SK-N-SH treated with all-trans-retinoic acid at 6 μM for 48 hours (cell line): ENCODE data around the gene SLC25A2.
"Not testable (repeated sequence)": the region's sequence is repeated elsewhere in the genome, so short reads cannot be mapped to it uniquely, and the experiment has no call there.

Experiments used
- ATAC-seq: fragments of 200-7000 bp; cut with Tn5 transposase; 3 replicates; pipeline ENCODE4 v1.9.1; 2020; ENCODE audit warnings: mild to moderate bottlenecking, moderate library complexity
- ARNTL ChIP-seq: fragments of 450-650 bp; formaldehyde crosslinking; IDR thresholded peaks from 2 replicates; pipeline ENCODE4 v1.5.0; 2020; ENCODE audit warnings: low read depth, mild to moderate bottlenecking, moderate library complexity, borderline replicate concordance
- BACH2 ChIP-seq: fragments of 250-450 bp; sonication (Bioruptor Pico); IDR thresholded peaks from 2 replicates; pipeline ENCODE4 v1.9.0; 2021; ENCODE audit warnings: mild to moderate bottlenecking, borderline replicate concordance
- CSDC2 ChIP-seq: fragments of 250-450 bp; sonication (Bioruptor Pico); IDR thresholded peaks from 2 replicates; pipeline ENCODE4 v1.5.0; 2020; ENCODE audit warnings: mild to moderate bottlenecking, moderate library complexity
- ESRRG ChIP-seq: fragments of 250-450 bp; sonication (Bioruptor Pico); IDR thresholded peaks from 2 replicates; pipeline ENCODE4 v1.6.1; 2021; ENCODE audit warnings: mild to moderate bottlenecking
- GLIS3 ChIP-seq: fragments of 250-450 bp; sonication (Bioruptor Pico); IDR thresholded peaks from 2 replicates; pipeline ENCODE4 v1.5.0; 2020; ENCODE audit warnings: mild to moderate bottlenecking, moderate library complexity
- ISL1 ChIP-seq: fragments of 250-450 bp; sonication (Bioruptor Pico); IDR thresholded peaks from 2 replicates; pipeline ENCODE4 v2.1.2; 2022; ENCODE audit warnings: mild to moderate bottlenecking, moderate library complexity
- OSR1 ChIP-seq: fragments of 250-450 bp; sonication (Bioruptor Pico); IDR thresholded peaks from 2 replicates; pipeline ENCODE4 v1.8.0; 2022; ENCODE audit warnings: moderate library complexity, mild to moderate bottlenecking, inconsistent platforms
- PPARA ChIP-seq: fragments of 250-450 bp; sonication (Bioruptor Pico); IDR thresholded peaks from 2 replicates; pipeline ENCODE4 v1.5.0; 2020; ENCODE audit warnings: mild to moderate bottlenecking, borderline replicate concordance
- RARB ChIP-seq: fragments of 250-450 bp; sonication (Bioruptor Pico); IDR thresholded peaks from 2 replicates; pipeline ENCODE4 v1.8.0; 2021; ENCODE audit warnings: mild to moderate bottlenecking, moderate library complexity
- SNAI2 ChIP-seq: fragments of 250-450 bp; sonication (Bioruptor Pico); IDR thresholded peaks from 2 replicates; pipeline ENCODE4 v1.5.0; 2020; ENCODE audit warnings: mild to moderate bottlenecking, moderate library complexity
- TCF4 ChIP-seq: fragments of 250-450 bp; sonication (Bioruptor Pico); IDR thresholded peaks from 2 replicates; pipeline ENCODE4 v1.8.0; 2021; ENCODE audit warnings: mild to moderate bottlenecking, moderate library complexity, borderline replicate concordance
- TOX ChIP-seq: fragments of 250-450 bp; sonication (Bioruptor Pico); IDR thresholded peaks from 2 replicates; pipeline ENCODE4 v1.8.0; 2021; ENCODE audit warnings: mild to moderate bottlenecking, moderate library complexity, borderline replicate concordance
- ZC3H10 ChIP-seq: fragments of 250-450 bp; sonication (Bioruptor Pico); IDR thresholded peaks from 2 replicates; pipeline ENCODE4 v1.5.1; 2021; ENCODE audit warnings: mild to moderate bottlenecking, moderate library complexity
- ZFP3 ChIP-seq: fragments of 250-450 bp; sonication (Bioruptor Pico); IDR thresholded peaks from 2 replicates; pipeline ENCODE4 v1.5.0; 2020; ENCODE audit warnings: mild to moderate bottlenecking, moderate library complexity
- ZFP30 ChIP-seq: fragments of 450-650 bp; formaldehyde crosslinking; IDR thresholded peaks from 2 replicates; pipeline ENCODE4 v1.5.0; 2022; ENCODE audit warnings: mild to moderate bottlenecking, moderate library complexity
- ZNF565 ChIP-seq: fragments of 450-650 bp; formaldehyde crosslinking; conservative IDR thresholded peaks from 2 replicates; pipeline ENCODE4 v1.5.0; 2020; ENCODE audit warnings: low read depth, mild to moderate bottlenecking, moderate library complexity
- ZNF70 ChIP-seq: fragments of 450-650 bp; formaldehyde crosslinking; IDR thresholded peaks from 2 replicates; pipeline ENCODE4 v1.5.0; 2020; ENCODE audit warnings: mild to moderate bottlenecking, moderate library complexity
- ZNF8 ChIP-seq: fragments of 450-650 bp; formaldehyde crosslinking; IDR thresholded peaks from 2 replicates; pipeline ENCODE4 v1.5.0; 2020; ENCODE audit warnings: mild to moderate bottlenecking, moderate library complexity
- TF ChIP-seq, protein P1 (sequence below): fragments of 250-450 bp; sonication (Bioruptor Pico); IDR thresholded peaks from 2 replicates; pipeline ENCODE4 v1.8.0; 2020; ENCODE audit warnings: mild to moderate bottlenecking, moderate library complexity, borderline replicate concordance
- TF ChIP-seq, protein P2 (sequence below): fragments of 250-450 bp; sonication (Bioruptor Pico); IDR thresholded peaks from 2 replicates; pipeline ENCODE4 v1.5.1; 2021; ENCODE audit warnings: mild to moderate bottlenecking, moderate library complexity
- TF ChIP-seq, protein P3 (sequence below): fragments of 250-450 bp; sonication (Bioruptor Pico); IDR thresholded peaks from 2 replicates; pipeline ENCODE4 v1.8.0; 2021; ENCODE audit warnings: low read depth, mild to moderate bottlenecking, moderate library complexity, borderline replicate concordance

The SLC25A2 gene

DNA sequence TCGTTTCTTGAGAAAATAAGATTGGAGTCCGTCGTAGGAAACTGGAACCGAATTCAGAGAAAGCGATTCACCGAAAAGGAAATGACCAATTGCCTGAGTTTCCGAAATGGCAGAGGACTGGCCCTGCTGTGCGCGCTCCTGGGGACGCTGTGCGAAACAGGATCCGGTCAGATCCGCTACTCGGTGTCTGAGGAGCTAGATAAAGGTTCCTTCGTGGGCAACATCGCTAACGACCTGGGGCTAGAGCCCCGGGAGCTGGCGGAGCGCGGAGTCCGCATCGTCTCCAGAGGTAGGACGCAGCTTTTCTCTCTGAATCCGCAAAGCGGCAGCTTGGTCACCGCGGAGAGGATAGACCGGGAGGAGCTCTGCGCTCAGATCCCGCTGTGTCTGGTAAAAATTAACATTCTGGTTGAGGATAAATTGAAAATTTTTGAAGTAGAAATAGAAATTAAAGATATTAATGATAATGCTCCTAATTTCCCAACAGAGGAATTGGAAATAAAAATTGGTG is 40.2 kb upstream of the SLC25A2 start:
- ATAC-seq: no peak
- TF ChIP-seq, protein P1, sequence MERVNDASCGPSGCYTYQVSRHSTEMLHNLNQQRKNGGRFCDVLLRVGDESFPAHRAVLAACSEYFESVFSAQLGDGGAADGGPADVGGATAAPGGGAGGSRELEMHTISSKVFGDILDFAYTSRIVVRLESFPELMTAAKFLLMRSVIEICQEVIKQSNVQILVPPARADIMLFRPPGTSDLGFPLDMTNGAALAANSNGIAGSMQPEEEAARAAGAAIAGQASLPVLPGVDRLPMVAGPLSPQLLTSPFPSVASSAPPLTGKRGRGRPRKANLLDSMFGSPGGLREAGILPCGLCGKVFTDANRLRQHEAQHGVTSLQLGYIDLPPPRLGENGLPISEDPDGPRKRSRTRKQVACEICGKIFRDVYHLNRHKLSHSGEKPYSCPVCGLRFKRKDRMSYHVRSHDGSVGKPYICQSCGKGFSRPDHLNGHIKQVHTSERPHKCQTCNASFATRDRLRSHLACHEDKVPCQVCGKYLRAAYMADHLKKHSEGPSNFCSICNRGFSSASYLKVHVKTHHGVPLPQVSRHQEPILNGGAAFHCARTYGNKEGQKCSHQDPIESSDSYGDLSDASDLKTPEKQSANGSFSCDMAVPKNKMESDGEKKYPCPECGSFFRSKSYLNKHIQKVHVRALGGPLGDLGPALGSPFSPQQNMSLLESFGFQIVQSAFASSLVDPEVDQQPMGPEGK (CRISPR knock-in tag): no peak
- TF ChIP-seq ZC3H10 (CRISPR knock-in tag): no peak
- no peak for TF ChIP-seq ZNF8 (CRISPR knock-in tag)
- no peak for TF ChIP-seq OSR1 (CRISPR knock-in tag)
- no peak for TF ChIP-seq BACH2
- no peak for TF ChIP-seq ARNTL (CRISPR knock-in tag)
- TF ChIP-seq ZNF565: no peak
- TF ChIP-seq, protein P2, sequence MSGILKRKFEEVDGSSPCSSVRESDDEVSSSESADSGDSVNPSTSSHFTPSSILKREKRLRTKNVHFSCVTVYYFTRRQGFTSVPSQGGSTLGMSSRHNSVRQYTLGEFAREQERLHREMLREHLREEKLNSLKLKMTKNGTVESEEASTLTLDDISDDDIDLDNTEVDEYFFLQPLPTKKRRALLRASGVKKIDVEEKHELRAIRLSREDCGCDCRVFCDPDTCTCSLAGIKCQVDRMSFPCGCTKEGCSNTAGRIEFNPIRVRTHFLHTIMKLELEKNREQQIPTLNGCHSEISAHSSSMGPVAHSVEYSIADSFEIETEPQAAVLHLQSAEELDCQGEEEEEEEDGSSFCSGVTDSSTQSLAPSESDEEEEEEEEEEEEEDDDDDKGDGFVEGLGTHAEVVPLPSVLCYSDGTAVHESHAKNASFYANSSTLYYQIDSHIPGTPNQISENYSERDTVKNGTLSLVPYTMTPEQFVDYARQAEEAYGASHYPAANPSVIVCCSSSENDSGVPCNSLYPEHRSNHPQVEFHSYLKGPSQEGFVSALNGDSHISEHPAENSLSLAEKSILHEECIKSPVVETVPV: no peak
- no peak for TF ChIP-seq CSDC2 (CRISPR knock-in tag)
- TF ChIP-seq SNAI2 (CRISPR knock-in tag): no peak
- TF ChIP-seq RARB (CRISPR knock-in tag): no peak
- no peak for TF ChIP-seq ZFP3 (CRISPR knock-in tag)
- no peak for TF ChIP-seq ZFP30

DNA sequence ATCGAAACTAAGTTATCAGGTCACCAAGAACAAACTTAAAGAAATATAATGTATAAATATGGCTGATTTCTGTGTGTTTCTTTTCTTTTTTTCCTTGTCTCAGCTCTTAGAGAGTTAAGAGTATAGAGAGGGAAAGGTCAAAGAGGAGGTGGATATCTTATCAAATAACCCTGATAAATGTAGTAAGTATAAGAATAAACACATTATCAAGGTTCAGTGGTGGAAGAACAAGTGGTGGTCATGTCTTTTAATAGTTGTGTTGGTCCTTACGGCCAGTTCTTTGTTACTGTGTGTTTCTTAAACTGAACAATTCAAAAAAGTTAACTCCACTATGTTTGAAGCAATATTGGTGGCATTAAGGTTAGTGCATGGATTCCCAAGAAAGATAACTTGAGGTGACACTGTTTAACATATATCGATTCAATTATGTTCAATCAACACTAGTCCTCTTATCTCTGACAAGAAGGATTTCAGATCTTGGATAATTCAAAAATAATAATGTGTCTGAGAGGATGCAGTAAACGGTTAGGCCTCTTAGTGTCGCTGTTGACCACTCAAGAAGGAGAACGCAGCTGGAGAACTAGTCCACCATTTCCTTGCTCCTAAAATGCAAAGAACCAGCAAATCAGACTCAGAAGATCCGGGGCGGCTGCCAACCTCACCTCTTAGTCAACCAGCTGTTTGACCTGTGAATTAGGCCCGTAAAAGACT is 39.5 kb upstream of the SLC25A2 start, which contains the start of gene PCDHGA3:
Gene PCDHGA3 (plus strand): TSS at position 588 of the 711 bp plus-strand sequence. CDS start 205 bp downstream, outside the sequence.
- no peak for ATAC-seq

DNA sequence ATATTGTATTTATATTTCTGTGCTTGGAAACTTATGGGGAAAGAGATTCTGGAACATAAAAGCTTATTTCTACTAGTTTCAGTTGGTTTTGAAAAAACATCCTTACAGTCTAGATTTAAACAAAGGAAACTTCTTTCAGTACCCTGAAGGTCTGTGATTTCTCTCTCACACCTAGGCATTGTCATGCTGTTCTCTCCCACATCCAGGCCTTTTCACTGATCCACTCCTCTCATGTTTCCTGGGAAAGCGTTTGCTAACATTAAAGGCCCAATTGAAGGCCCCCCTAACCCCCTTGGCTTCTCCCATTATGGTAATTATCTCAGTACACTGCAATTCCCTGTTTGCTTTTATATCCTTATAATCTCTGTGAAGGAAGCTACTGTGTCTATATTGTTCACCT is 38.9 kb upstream of the SLC25A2 start:
- ATAC-seq: no peak
- no peak for TF ChIP-seq SNAI2 (CRISPR knock-in tag)
- TF ChIP-seq PPARA (CRISPR knock-in tag): no peak
- no peak for TF ChIP-seq ZNF8 (CRISPR knock-in tag)
- no peak for TF ChIP-seq ESRRG (CRISPR knock-in tag)
- TF ChIP-seq, protein P1 (CRISPR knock-in tag): no peak
- TF ChIP-seq, protein P2: no peak
- TF ChIP-seq, protein P3, sequence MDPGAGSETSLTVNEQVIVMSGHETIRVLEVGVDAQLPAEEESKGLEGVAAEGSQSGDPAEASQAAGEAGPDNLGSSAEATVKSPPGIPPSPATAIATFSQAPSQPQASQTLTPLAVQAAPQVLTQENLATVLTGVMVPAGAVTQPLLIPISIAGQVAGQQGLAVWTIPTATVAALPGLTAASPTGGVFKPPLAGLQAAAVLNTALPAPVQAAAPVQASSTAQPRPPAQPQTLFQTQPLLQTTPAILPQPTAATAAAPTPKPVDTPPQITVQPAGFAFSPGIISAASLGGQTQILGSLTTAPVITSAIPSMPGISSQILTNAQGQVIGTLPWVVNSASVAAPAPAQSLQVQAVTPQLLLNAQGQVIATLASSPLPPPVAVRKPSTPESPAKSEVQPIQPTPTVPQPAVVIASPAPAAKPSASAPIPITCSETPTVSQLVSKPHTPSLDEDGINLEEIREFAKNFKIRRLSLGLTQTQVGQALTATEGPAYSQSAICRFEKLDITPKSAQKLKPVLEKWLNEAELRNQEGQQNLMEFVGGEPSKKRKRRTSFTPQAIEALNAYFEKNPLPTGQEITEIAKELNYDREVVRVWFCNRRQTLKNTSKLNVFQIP (CRISPR knock-in tag): no peak
- TF ChIP-seq CSDC2 (CRISPR knock-in tag): no peak
- TF ChIP-seq RARB (CRISPR knock-in tag): no peak
- TF ChIP-seq ISL1 (CRISPR knock-in tag): no peak
- TF ChIP-seq ZFP3 (CRISPR knock-in tag): no peak
- TF ChIP-seq ZFP30: no peak
- no peak for TF ChIP-seq GLIS3
- no peak for TF ChIP-seq ZC3H10 (CRISPR knock-in tag)
- TF ChIP-seq TCF4: no peak
- TF ChIP-seq ZNF70 (CRISPR knock-in tag): no peak
- no peak for TF ChIP-seq TOX
- no peak for TF ChIP-seq ARNTL (CRISPR knock-in tag)
- TF ChIP-seq ZNF565: no peak

More for the DNA sequence above, 39.5 kb upstream of the SLC25A2 start, which contains the start of gene PCDHGA3:
- TF ChIP-seq ZNF8 (CRISPR knock-in tag) (no peak), TOX (no peak), ZNF565 (no peak), ZC3H10 (CRISPR knock-in tag) (no peak)
- TF ChIP-seq, protein P2: no peak

DNA sequence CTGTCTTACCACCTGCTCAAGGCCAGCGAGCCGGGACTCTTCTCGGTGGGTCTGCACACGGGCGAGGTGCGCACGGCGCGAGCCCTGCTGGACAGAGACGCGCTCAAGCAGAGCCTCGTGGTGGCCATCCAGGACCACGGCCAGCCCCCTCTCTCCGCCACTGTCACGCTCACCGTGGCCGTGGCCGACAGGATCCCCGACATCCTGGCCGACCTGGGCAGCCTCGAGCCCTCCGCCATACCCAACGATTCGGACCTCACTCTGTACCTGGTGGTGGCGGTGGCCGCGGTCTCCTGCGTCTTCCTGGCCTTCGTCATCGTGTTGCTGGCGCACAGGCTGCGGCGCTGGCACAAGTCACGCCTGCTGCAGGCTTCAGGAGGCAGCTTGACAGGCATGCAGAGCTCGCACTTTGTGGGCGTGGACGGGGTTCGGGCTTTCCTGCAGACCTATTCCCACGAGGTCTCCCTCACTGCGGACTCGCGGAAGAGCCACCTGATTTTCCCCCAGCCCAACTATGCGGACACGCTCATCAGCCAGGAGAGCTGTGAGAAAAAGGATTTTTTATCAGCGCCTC is 37.0 kb upstream of the SLC25A2 start:
- ATAC-seq: not testable (repeated sequence)
